Esophagus mucosa (tissue), 1 donor: ENCODE results near the gene SLC22A3. TPM values are rescaled to one million over a fixed set of nuclear protein-coding genes. Genes with fewer than 3 reads are reported as not detected.

Experiments
- total RNA-seq: library from RNA; stranded (reverse); gene quantifications from one replicate; pipeline ENCODE4 v1.2.4, GENCODE V29; 2023
- donor health status: DM: yes; HTN: yes; CAD: no.

The SLC22A3 gene
- total RNA-seq, 1 donor from 2014 or later: 8.0 TPM

Other genes starting within 250 kb of the SLC22A3 start
- gene SLC22A1, start 226.6 kb upstream of the SLC22A3 start, total RNA-seq: 0.44 TPM
- gene SLC22A2, start 89.6 kb upstream of the SLC22A3 start, total RNA-seq: not detected